Kidney (tissue), 14 donors: ENCODE measurements around the gene EPHB1. TPM values are rescaled to one million over a fixed set of nuclear protein-coding genes. Genes with fewer than 3 reads are reported as not detected.

Source experiments
- DNase-seq, 5 donors: peaks; one replicate each; pipeline ENCODE4 v3.0.0-alpha.2; 2013 to 2020
- FAIRE-seq: peaks from 2 replicates; lab custom pipeline; 2012; peaks lifted over from hg19 to GRCh38; lab: Jason Lieb, UNC
- H3K27ac ChIP-seq, 2 donors: one replicate each; pipeline ENCODE4 v1.7.0; 2013; ENCODE audit warnings: low read depth in 2 of 2, low read length in 2 of 2, inconsistent platforms in 1 of 2
- H3K27me3 ChIP-seq: one replicate; pipeline ENCODE4 v1.7.1; 2013; ENCODE audit warnings: low read length, inconsistent platforms; ENCODE audit not compliant: control insufficient read depth, insufficient read depth
- H3K36me3 ChIP-seq, 3 donors: one replicate each; pipeline versions ENCODE4 v1.7.0 to v1.7.1; 2013; ENCODE audit warnings: low read length in 3 of 3, control low read depth in 1 of 3, inconsistent platforms in 1 of 3; ENCODE audit not compliant: insufficient read depth in 3 of 3, control insufficient read depth in 2 of 3
- H3K4me1 ChIP-seq, 3 donors: one replicate each; pipeline versions ENCODE4 v1.7.0 to v1.7.1; 2013; ENCODE audit warnings: low read length in 3 of 3, inconsistent platforms in 1 of 3, low read depth in 1 of 3; ENCODE audit not compliant: control insufficient read depth in 2 of 3, insufficient read depth in 2 of 3
- H3K4me3 ChIP-seq, 3 donors: one replicate each; pipeline versions ENCODE4 v1.7.0 to v1.8.1; 2013; ENCODE audit warnings: low read length in 3 of 3, control low read depth in 1 of 3, inconsistent platforms in 1 of 3
- H3K9ac ChIP-seq, 3 donors: one replicate each; pipeline versions ENCODE4 v1.7.0 to v1.7.1; 2013; ENCODE audit warnings: low read length in 3 of 3, control low read depth in 1 of 3, inconsistent platforms in 1 of 3
- H3K9me3 ChIP-seq, 3 donors: one replicate each; pipeline versions ENCODE4 v1.7.0 to v1.7.1; 2013; ENCODE audit warnings: low read length in 3 of 3, control low read depth in 1 of 3, inconsistent platforms in 1 of 3; ENCODE audit not compliant: control insufficient read depth in 2 of 3, insufficient read depth in 1 of 3
- intact Hi-C: fragments of 100-400 bp; cut with DNase I; formaldehyde crosslinking; loops from one replicate; pipeline ENCODE4 v1.11.1; 2022
- polyA plus RNA-seq: library from polyadenylated mRNA; stranded (reverse); fragments of 350-450 nt; fragmentation: Illumina TruSeq; extraction: RNeasy Lipid Tissue Mini Kit (QIAGEN cat#74804); gene quantifications from one replicate; pipeline ENCODE4 v1.2.3, GENCODE V29; 2014; ENCODE audit warnings: low read depth, low replicate concordance; ENCODE audit not compliant: insufficient read depth
- total RNA-seq: library from RNA; stranded (reverse); fragmentation: NEBNext Ultra II Directional; extraction: Animal tissue kit (Norgen Biotek cat#: 25700); gene quantifications from one replicate; pipeline ENCODE4 v1.2.1, GENCODE V29; 2021
- TF ChIP-seq, protein P1 (sequence below): IDR thresholded peaks from 3 replicates; pipeline ENCODE4 v1.5.1; 2012; ENCODE audit warnings: mild to moderate bottlenecking, moderate library complexity, borderline replicate concordance; ENCODE audit not compliant: insufficient read depth; ENCODE audit errors: extremely low read depth
- donor health status: control.
- donor health status: control.
- donor health status: control.
- donor health status: control.
- donor health status: control.
- donor health status: DM: yes; HTN: yes; CAD: no.
- donor health status: Normal renal cell carcinoma (clear cell type).

Gene EPHB1
- total and polyA plus RNA-seq, 2 donors from 2014 or later = 0.39 to 3.2 TPM

DNA sequence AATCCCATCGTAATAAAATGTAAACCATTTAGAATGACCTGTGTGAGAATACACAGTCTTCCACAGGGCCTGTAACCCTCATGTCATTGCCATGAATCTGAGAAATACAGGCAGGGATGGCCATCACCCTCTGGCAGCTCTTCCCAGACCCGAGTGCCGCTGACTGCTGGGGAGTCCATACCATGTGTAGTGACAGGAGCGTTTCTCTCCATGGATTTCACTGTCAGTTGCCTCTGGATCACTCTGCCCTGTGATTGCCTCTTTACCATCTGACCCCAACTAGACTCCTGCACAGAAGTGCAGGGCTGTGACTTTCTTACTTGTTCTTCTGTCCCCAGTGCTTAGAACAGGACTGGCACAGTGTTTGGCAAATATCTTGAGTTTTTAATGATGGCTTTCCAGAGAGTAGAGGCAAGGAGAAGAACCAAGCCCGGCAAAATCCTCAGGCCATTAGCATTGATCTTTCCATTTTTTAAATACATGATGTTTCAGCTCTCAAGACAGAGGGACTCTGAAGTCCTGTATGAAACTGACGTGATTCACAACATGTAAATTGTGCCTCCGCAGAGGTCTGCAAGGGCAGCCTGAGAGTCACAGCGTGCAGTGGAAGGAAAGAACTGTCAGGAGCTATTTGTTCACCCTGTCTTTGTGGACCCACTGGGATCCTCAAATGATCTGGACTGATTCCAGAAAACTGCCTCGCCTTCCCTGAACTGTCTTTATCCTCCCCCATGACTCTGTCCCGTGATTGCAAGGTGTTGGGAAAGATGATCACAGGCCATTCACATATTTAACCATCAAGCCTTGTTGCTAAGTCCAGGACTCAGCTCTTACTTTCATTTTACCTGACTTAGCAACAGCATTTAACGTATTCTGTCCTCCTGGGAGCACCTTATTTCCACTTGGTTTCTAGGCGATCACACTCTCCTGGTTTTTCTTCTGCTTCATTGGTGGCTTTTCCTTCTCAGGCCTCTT is 354.9 kb downstream of the EPHB1 start:
- no peaks in the 10 kb centered on the region for H3K9me3 ChIP-seq
- DNase-seq = no peak
- intact Hi-C loops = no loop called here
- H3K36me3 ChIP-seq = no peaks in the 10 kb centered on the region
- no peak overlapping the region for H3K27ac ChIP-seq
- no peak for FAIRE-seq
- TF ChIP-seq, protein P1, sequence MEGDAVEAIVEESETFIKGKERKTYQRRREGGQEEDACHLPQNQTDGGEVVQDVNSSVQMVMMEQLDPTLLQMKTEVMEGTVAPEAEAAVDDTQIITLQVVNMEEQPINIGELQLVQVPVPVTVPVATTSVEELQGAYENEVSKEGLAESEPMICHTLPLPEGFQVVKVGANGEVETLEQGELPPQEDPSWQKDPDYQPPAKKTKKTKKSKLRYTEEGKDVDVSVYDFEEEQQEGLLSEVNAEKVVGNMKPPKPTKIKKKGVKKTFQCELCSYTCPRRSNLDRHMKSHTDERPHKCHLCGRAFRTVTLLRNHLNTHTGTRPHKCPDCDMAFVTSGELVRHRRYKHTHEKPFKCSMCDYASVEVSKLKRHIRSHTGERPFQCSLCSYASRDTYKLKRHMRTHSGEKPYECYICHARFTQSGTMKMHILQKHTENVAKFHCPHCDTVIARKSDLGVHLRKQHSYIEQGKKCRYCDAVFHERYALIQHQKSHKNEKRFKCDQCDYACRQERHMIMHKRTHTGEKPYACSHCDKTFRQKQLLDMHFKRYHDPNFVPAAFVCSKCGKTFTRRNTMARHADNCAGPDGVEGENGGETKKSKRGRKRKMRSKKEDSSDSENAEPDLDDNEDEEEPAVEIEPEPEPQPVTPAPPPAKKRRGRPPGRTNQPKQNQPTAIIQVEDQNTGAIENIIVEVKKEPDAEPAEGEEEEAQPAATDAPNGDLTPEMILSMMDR = no peak
- H3K9ac ChIP-seq = no peak overlapping the region
- H3K4me1 ChIP-seq = no peaks in the 10 kb centered on the region
- no peak overlapping the region for H3K4me3 ChIP-seq
- H3K27me3 ChIP-seq = no peaks in the 10 kb centered on the region

DNA sequence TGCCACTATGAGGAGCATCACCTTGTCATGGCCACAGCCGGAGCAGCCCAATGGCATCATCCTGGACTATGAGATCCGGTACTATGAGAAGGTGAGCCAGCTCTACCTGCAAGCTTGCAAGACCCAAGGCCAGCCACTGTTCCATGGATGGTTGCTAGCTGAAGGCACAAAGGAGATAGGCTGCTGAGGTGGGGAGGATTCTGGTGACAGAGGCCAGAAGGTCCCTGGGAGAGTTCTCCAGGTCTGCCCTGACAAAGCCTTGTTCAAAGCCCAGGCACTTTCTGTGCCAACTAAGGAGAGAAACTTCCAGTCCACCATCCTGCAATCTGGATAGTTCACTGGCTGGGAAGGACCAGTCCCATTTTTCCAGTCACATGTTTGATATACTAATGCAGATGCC is 359.1 kb downstream of the EPHB1 start:
- no peak overlapping the region for H3K4me3 ChIP-seq
- FAIRE-seq (no peak), DNase-seq (no peak)
- intact Hi-C loops = no loop called here
- H3K4me1 ChIP-seq = peaks cover 0 to 2% (median 0%) of the 10 kb centered on the region in 3 donors
- H3K36me3 ChIP-seq = no peaks in the 10 kb centered on the region
- H3K27me3 ChIP-seq = no peaks in the 10 kb centered on the region
- no peaks in the 10 kb centered on the region for H3K9me3 ChIP-seq
- H3K27ac ChIP-seq = no peak overlapping the region
- TF ChIP-seq, protein P1 = no peak
- H3K9ac ChIP-seq = no peak overlapping the region

DNA sequence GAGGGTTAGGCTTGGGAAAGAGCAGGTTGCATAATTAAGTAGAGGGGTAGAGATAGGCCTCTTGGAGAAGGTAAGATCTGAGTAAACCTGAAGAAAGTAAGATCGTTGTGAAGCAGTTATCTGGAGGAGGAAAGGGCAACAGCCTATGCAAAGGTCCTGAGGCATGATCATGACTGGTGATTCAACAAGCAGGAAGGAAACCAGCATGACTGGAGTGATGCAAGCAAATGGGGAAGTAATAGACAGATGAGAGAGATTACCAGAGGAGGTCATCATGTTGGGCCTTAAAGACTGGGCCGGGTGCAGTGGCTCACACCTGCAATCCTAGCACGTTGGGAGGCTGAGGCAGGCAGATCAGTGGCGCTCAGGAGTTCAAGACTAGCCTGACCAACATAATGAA is 360.2 kb downstream of the EPHB1 start:
- H3K4me3 ChIP-seq = no peak overlapping the region
- H3K27me3 ChIP-seq = no peaks in the 10 kb centered on the region
- intact Hi-C loops = no loop called here
- no peak for DNase-seq
- H3K9ac ChIP-seq = no peak overlapping the region
- no peak overlapping the region for H3K27ac ChIP-seq
- no peak for FAIRE-seq
- TF ChIP-seq, protein P1 = no peak
- no peaks in the 10 kb centered on the region for H3K36me3 ChIP-seq
- peaks cover 0 to 2% (median 0%) of the 10 kb centered on the region in 3 donors for H3K4me1 ChIP-seq
- H3K9me3 ChIP-seq = no peaks in the 10 kb centered on the region
